Measurements from ENCODE around the gene DICER1.

Gene DICER1

GRCh38 chr14:95117937-95118721, 39.2 kb downstream of the DICER1 start:
- DNase-seq = no peak

DNA sequence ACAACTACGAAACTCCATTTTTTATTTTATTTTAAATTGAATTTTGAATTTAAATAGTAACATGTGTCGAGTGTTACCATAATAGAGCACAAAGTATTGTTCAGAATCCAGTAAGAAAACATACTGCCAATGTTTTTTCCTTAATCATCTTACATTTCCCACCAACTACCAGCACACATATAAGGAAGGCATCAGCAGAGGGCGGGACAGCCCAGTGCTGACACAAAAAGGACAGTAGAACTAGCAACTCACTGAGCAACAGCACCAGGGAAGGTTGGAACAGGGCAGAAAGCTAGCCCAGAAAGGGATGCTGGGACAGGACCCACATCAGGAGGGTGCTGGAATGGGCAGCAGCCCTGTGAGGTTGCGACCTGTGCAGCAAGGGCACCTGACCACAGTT, 43.9 kb downstream of the DICER1 start:
- no peak for DNase-seq

GRCh38 chr14:95111507-95112164, 45.7 kb downstream of the DICER1 start:
- DNase-seq = no peak

GRCh38 chr14:95110178-95110577, 47.2 kb downstream of the DICER1 start:
- DNase-seq = no peak

DNA sequence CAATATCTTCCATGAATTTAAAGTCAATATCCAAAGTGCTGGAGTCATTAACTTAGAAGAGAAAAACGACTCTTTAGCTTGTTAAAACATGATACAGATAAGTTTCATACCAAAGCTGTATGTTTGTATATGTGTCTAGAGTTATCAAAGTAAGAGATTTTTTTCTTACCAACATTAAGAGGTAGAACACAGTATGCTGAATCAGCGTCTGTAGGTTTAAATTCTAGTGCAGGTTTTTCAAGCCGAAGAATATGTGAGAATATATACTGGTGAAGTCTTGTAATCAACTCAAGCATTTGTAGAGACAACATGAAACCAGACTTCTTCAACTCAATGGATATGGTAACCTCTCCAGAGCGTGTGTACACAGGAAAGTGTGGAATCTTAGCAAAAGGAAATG, 49.6 kb downstream of the DICER1 start:
- DNase-seq = no peak

- DNase-seq = no peak
Observed at GRCh38 chr14:95106971-95107370, 50.4 kb downstream of the DICER1 start.

DNA sequence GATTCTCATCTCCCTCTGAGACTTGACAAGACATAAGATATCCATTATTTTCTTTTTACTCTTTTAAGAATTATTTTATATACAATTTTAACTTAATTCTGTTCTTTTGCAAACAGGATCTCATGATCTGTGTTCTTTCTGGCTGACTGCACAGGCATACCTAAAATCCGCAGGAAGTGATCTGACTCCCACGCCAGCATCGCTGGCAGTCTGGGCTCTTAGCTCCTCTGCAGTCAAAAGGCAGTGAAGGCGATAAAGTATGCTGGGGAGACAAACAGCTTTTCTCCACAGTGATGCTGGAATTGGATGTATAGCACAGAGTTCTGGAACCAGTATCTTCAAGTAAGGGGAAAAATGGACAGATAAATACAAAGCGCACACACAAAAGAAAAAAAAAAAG, 52.4 kb downstream of the DICER1 start:
- DNase-seq = no peak

GRCh38 chr14:95102680-95103044, 54.7 kb downstream of the DICER1 start:
- DNase-seq = no peak

GRCh38 chr14:95101736-95102679, 55.3 kb downstream of the DICER1 start:
- DNase-seq = no peak

DNA sequence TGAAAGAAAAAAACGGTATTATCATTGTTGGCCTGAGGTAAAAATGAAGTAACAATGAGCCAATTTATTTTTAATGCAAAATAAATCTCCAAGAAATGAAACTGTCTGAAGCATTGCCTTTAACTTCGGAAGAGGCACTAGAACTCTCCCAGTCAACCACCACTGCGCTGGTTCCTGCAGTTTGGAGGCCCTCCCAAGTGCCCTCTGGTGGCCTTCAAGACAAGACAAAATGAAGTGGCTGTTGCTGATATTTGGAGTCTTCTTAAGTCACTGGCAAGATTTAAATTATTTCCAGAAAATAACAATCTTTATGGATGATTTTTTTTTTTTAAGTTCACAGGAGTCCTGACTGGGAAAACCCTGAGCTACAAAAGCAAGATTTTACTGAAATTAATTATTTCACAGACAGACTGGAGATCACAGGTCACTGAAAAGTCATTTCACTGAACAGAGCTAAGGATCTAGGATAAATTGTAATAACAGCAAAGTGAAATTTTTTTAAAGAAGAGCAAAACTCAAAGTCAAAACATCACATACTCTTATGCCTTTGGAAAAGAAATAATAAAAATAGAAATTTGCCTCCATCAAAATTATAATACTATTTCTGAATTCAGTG, 58.2 kb downstream of the DICER1 start:
- DNase-seq = peak; percentile 28

DNA sequence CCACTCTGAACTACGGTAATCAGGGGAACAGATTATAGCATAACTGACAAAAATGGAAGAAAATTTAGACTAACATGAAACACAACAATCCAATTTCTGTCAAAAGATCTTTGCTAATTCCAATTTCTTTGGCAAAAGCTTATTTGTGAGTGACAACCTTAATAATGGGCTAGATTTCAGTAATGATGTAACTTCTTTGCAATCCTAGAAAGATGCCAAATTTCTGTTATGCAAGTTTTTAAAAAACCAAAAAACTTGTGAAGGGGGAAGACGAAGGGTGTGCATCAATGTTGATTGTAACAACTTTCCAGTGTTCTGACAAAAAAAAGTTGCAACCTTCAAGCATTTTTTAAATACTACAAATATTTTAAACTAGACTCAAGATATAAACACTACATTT, 59.9 kb downstream of the DICER1 start:
- DNase-seq = no peak

DNA sequence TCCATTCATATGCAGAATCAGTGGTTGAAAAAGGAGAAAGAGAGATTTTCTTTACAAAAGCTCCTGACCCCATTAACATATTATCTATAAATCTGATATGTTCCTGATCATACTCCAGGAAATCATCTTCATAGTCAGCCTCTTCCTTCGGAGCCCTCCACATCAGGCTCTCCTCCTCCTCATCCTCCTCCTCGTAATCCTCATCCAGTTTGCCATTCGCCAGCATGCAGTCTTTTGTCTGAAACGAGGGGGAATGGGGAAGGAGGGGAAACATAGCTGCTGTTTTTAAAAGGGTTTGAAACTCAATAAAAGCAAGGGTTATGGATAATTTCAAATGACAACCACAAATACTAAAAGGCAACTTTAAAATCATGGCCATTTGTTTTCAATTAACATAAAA, 60.9 kb downstream of the DICER1 start:
- DNase-seq = no peak

DNA sequence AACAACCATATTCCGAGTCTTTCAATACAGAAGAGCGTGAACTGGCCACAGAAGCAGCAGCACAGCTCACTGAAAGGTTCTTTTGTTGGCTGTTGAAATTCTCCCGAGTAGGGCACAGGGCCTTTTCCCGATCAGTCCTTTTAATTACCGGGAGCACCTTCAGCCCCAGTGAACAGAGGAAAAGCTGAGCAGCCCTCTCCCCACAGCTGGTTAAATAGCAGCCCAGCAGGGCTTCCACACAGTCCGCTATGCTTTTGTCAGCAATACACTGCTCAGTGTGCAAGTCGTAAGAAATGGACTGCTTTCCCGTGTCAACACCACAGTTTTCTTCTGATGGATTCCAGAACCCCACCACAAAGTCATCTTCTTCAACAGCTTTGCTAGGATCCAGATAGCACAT, 61.3 kb downstream of the DICER1 start:
- no peak for DNase-seq

DNA sequence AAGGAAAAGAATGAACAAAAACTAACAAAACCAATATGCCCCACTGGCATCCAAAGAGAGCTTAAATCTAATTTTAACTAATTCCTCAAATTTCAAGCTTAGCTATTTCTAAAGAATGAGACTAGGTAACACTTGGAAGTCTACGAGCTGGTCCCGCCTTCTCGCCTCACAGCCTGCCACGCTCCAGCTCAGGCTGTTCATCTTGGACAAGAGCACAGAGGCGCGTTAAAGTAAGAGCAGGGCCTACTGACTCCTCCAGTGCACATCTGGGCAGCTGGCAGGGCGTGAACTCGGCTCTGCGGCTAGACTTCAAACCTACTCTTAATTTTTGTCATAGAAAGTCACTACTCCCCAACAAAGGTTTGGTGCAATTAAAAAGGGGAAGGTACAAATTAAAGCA, 64.6 kb downstream of the DICER1 start:
- no peak for DNase-seq

GRCh38 chr14:95091581-95091980, 65.7 kb downstream of the DICER1 start:
- no peak for DNase-seq

GRCh38 chr14:95088665-95089064, 68.7 kb downstream of the DICER1 start:
- no peak for DNase-seq

GRCh38 chr14:95087619-95088018, 69.7 kb downstream of the DICER1 start:
- DNase-seq = no peak

DNA sequence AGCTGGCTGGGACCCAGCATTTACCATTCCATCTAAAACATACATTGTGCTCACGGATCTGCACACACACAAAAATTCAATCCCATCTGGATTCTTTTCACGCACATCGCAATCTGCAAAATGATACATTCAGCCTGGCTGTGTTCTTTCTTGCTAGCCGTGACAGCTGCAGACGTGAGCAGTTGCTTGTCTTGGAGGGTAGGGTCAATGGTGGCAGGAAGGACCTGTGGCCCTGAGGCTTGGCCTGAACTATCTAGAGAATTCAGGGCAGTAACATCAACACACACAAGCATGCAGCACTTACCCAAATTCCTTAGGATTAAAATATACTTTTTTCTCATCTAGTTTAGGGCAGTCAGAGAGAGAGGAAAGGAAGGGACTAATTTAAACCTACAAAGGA, 72.0 kb downstream of the DICER1 start:
- no peak for DNase-seq

DNA sequence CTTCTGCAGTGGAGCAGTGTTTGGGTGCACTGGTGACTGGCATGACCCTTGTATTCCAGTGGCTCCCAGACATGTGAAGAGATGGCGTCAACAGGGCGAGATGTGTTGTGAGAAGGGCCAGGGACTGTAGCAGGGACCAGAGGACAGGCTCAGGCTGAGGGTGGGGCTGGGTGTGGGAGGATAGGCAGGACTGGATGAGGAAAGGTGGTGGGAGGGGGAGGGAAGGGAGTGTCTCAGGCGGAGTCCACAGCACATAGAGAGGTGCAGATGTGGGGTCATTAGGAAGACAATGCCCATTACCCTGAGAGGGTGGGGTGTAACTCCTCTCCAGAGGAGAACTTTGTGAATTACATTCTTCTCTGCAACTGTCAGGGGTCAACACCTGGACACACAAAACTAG, 78.5 kb downstream of the DICER1 start:
- no peak for DNase-seq

- DNase-seq = no peak
Observed at GRCh38 chr14:95077345-95077744, 80.0 kb downstream of the DICER1 start.

GRCh38 chr14:95075789-95076188, 81.5 kb downstream of the DICER1 start:
- DNase-seq = no peak

- no peak for DNase-seq
Observed at GRCh38 chr14:95073947-95074346, 83.4 kb downstream of the DICER1 start.

DNA sequence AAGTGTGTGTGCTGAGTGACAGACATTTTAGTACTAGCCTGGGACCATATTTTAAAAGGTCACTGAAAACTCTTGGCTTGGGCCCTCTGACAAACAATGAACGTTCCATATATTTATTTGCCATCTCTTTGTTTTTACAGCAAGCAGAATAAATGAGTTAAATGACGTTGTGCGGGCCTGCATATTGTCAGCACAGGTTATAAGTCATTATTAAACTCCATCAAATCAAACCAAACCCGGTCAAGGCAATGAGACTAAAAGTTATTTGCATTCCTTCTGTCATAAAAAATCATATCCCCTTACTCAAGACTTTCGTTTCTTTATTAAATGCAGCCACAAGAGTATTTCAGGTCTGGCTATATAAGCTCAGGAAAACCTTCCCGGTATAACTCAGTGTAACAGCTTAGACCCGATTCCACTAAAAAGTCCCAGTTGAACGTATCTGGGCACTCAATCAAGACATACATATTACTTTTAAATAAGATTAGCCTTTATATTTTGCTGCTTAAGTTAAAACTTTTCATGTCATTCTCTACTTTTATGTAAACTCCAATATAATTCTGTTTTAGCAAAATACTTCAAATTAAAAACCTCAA, 84.9 kb downstream of the DICER1 start:
- DNase-seq = no peak
